Neural cell (in vitro differentiated cells): ENCODE measurements around the gene TFCP2. TPM values are rescaled to one million over a fixed set of nuclear protein-coding genes. Genes with fewer than 3 reads are reported as not detected.

Source experiments
- H2AFZ ChIP-seq: fragments of 200-600, 300-800 bp; sonication (generic), shearing (Covaris generic); 2 replicates; pipeline ENCODE4 v1.6.0; 2014; ENCODE audit warnings: low read depth, mild to moderate bottlenecking, antibody characterized with exemption, low read length, moderate library complexity
- H3F3A ChIP-seq: fragments of 200-600 bp; shearing (Covaris generic); 2 replicates; pipeline ENCODE4 v1.6.1; 2016; ENCODE audit warnings: mild to moderate bottlenecking, moderate library complexity, mixed read lengths, antibody characterized with exemption, low read length; ENCODE audit not compliant: insufficient read depth, poor library complexity, severe bottlenecking
- H3K27ac ChIP-seq: fragments of 200-600, 300-800 bp; sonication (generic), shearing (Covaris generic); 2 replicates; pipeline ENCODE4 v1.5.1; 2014; ENCODE audit warnings: mild to moderate bottlenecking, low read length, moderate library complexity
- H3K27me3 ChIP-seq: fragments of 300-800, 200-600 bp; sonication (generic), shearing (Covaris generic); 2 replicates; pipeline ENCODE4 v1.6.0; 2014; ENCODE audit warnings: mild to moderate bottlenecking, low read depth, low read length, moderate library complexity; ENCODE audit not compliant: insufficient read depth
- H3K36me3 ChIP-seq: fragments of 300-800, 200-600 bp; sonication (generic), shearing (Covaris generic); 2 replicates; pipeline ENCODE4 v1.5.1; 2014; ENCODE audit warnings: mild to moderate bottlenecking, antibody characterized with exemption, low read length, moderate library complexity; ENCODE audit not compliant: insufficient read depth
- H3K4me2 ChIP-seq: fragments of 300-800, 200-600 bp; sonication (generic), shearing (Covaris generic); 2 replicates; pipeline ENCODE4 v1.6.0; 2014; ENCODE audit warnings: mild to moderate bottlenecking, low read length
- H3K4me3 ChIP-seq: fragments of 300-800, 200-600 bp; sonication (generic), shearing (Covaris generic); 2 replicates; pipeline ENCODE4 v1.5.1; 2014; ENCODE audit warnings: mild to moderate bottlenecking, low read length, moderate library complexity
- H3K79me2 ChIP-seq: fragments of 200-600 bp; shearing (Covaris generic); replicated peaks from 2 replicates; pipeline ENCODE4 v1.6.0; 2014; ENCODE audit warnings: mild to moderate bottlenecking, low read length, moderate library complexity; ENCODE audit not compliant: insufficient read depth
- H3K9ac ChIP-seq: fragments of 300-800, 200-600 bp; sonication (generic), shearing (Covaris generic); 2 replicates; pipeline ENCODE4 v1.6.1; 2016; ENCODE audit warnings: mild to moderate bottlenecking, low read length, mixed read lengths
- H3K9me2 ChIP-seq: fragments of 200-600 bp; shearing (Covaris generic); 2 replicates; pipeline ENCODE4 v1.6.1; 2016; ENCODE audit warnings: mild to moderate bottlenecking, low read length, mixed read lengths; ENCODE audit not compliant: insufficient read depth
- H3K9me3 ChIP-seq: fragments of 200-600, 300-800 bp; sonication (generic), shearing (Covaris generic); 2 replicates; pipeline ENCODE4 v1.6.1; 2016; ENCODE audit warnings: mild to moderate bottlenecking, mixed run types, low read length, moderate library complexity, mixed read lengths
- H4K20me1 ChIP-seq: fragments of 200-600 bp; shearing (Covaris generic); 2 replicates; pipeline ENCODE4 v1.6.1; 2016; ENCODE audit warnings: mild to moderate bottlenecking, mixed run types; ENCODE audit not compliant: insufficient read depth
- CTCF ChIP-seq: fragments of 450-650 bp; IDR thresholded peaks from 2 replicates; pipeline ENCODE4 v1.5.1; 2014; ENCODE audit warnings: antibody characterized with exemption, mild to moderate bottlenecking, moderate library complexity; ENCODE audit not compliant: poor library complexity, severe bottlenecking
- EP300 ChIP-seq: fragments of 450-650 bp; conservative IDR thresholded peaks from 2 replicates; pipeline ENCODE4 v1.6.1; 2014; ENCODE audit warnings: antibody characterized with exemption, mild to moderate bottlenecking, moderate library complexity; ENCODE audit not compliant: poor library complexity, severe bottlenecking
- EZH2 ChIP-seq: fragments of 200-600, 300-800 bp; shearing (Covaris generic), sonication (generic); IDR thresholded peaks from 2 replicates; pipeline ENCODE4 v1.6.1; 2014; ENCODE audit warnings: antibody characterized with exemption, low read length, borderline replicate concordance, mild to moderate bottlenecking; ENCODE audit not compliant: insufficient read depth, poor library complexity, severe bottlenecking
- MXI1 ChIP-seq: fragments of 450-650 bp; conservative IDR thresholded peaks from 2 replicates; pipeline ENCODE4 v1.6.1; 2014; ENCODE audit warnings: antibody characterized with exemption, mild to moderate bottlenecking; ENCODE audit not compliant: poor library complexity, severe bottlenecking
- POLR2AphosphoS5 ChIP-seq: IDR thresholded peaks from 2 replicates; pipeline ENCODE4 v1.6.1; 2012
- RAD21 ChIP-seq: fragments of 450-650 bp; conservative IDR thresholded peaks from 2 replicates; pipeline ENCODE4 v1.6.1; 2014; ENCODE audit warnings: antibody characterized with exemption, mild to moderate bottlenecking, moderate library complexity
- SMC3 ChIP-seq: fragments of 450-650 bp; conservative IDR thresholded peaks from 2 replicates; pipeline ENCODE4 v1.6.1; 2014; ENCODE audit warnings: antibody characterized with exemption, mild to moderate bottlenecking, moderate library complexity; ENCODE audit not compliant: poor library complexity
- TAF1 ChIP-seq: IDR thresholded peaks from 2 replicates; pipeline ENCODE4 v1.6.1; 2012; ENCODE audit warnings: low read depth
- polyA plus RNA-seq: library from polyadenylated mRNA; depleted of rRNA; stranded (reverse); fragments of >200 nt; gene quantifications from 2 replicates; pipeline ENCODE4 v1.2.3, GENCODE V29; 2014
- TF ChIP-seq, protein P1 (sequence below): IDR thresholded peaks from 2 replicates; pipeline ENCODE4 v1.6.1; 2012; ENCODE audit warnings: borderline replicate concordance

TFCP2 gene
- polyA plus RNA-seq, 1 donor from 2014 or later: 28.6 TPM

- TF ChIP-seq POLR2AphosphoS5: no peak
Observed at GRCh38 chr12:51090705-51091229, 82.2 kb downstream of the TFCP2 start.

DNA sequence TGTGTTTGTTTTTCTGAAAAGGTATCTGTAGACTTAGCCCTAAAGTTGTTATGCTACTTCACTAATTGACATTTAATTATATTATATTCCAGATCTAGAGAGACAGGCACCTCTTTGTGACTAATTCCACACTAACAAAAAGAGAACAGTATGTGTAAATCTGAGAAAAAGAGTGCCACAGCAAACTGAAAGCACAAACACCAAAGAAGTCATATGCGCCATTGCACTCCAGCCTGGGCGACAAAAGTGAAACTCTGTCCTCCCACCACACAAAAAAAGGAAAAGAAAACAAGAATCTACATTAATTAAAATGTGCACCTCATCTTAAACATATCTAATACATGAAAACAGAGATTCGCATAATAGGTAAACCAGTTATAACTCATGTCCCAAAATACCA is 85.1 kb downstream of the TFCP2 start:
- H2AFZ ChIP-seq: no peak overlapping the region

More at GRCh38 chr12:51090705-51091229, 82.2 kb downstream of the TFCP2 start:
- H3K9me2 ChIP-seq: no peaks in the 10 kb centered on the region
- H2AFZ ChIP-seq: no peak overlapping the region
- H3K9me3 ChIP-seq: no peaks in the 10 kb centered on the region
- no peak overlapping the region for H3K27ac ChIP-seq
- H3K9ac ChIP-seq: no peak overlapping the region
- no peak overlapping the region for H3K4me2 ChIP-seq
- H3K27me3 ChIP-seq: no peaks in the 10 kb centered on the region
- no peak overlapping the region for H3K4me3 ChIP-seq
- no peaks in the 10 kb centered on the region for H4K20me1 ChIP-seq
- no peaks in the 10 kb centered on the region for H3K36me3 ChIP-seq
- no peaks in the 10 kb centered on the region for H3K79me2 ChIP-seq
- H3F3A ChIP-seq: no peaks in the 10 kb centered on the region

More for the DNA sequence above, 85.1 kb downstream of the TFCP2 start:
- no peaks in the 10 kb centered on the region for H4K20me1 ChIP-seq
- H3K79me2 ChIP-seq: no peaks in the 10 kb centered on the region
- H3K4me2 ChIP-seq: no peak overlapping the region
- H3K27me3 ChIP-seq: no peaks in the 10 kb centered on the region
- H3K36me3 ChIP-seq: no peaks in the 10 kb centered on the region
- H3K9me2 ChIP-seq: no peaks in the 10 kb centered on the region
- H3K9ac ChIP-seq: no peak overlapping the region
- TF ChIP-seq, protein P1, sequence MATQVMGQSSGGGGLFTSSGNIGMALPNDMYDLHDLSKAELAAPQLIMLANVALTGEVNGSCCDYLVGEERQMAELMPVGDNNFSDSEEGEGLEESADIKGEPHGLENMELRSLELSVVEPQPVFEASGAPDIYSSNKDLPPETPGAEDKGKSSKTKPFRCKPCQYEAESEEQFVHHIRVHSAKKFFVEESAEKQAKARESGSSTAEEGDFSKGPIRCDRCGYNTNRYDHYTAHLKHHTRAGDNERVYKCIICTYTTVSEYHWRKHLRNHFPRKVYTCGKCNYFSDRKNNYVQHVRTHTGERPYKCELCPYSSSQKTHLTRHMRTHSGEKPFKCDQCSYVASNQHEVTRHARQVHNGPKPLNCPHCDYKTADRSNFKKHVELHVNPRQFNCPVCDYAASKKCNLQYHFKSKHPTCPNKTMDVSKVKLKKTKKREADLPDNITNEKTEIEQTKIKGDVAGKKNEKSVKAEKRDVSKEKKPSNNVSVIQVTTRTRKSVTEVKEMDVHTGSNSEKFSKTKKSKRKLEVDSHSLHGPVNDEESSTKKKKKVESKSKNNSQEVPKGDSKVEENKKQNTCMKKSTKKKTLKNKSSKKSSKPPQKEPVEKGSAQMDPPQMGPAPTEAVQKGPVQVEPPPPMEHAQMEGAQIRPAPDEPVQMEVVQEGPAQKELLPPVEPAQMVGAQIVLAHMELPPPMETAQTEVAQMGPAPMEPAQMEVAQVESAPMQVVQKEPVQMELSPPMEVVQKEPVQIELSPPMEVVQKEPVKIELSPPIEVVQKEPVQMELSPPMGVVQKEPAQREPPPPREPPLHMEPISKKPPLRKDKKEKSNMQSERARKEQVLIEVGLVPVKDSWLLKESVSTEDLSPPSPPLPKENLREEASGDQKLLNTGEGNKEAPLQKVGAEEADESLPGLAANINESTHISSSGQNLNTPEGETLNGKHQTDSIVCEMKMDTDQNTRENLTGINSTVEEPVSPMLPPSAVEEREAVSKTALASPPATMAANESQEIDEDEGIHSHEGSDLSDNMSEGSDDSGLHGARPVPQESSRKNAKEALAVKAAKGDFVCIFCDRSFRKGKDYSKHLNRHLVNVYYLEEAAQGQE: no peak
- TF ChIP-seq EZH2: no peak
- no peak for TF ChIP-seq POLR2AphosphoS5
- no peak for TF ChIP-seq RAD21
- TF ChIP-seq EP300: no peak
- TF ChIP-seq MXI1: no peak
- no peak for TF ChIP-seq CTCF
- no peak for TF ChIP-seq TAF1
- no peak for TF ChIP-seq SMC3
- H3K27ac ChIP-seq: no peak overlapping the region
- H3K4me3 ChIP-seq: no peak overlapping the region
- H3K9me3 ChIP-seq: no peaks in the 10 kb centered on the region
- no peaks in the 10 kb centered on the region for H3F3A ChIP-seq
